Mucosa of descending colon (tissue), 3 donors: Measurements from ENCODE around the gene PHAX. TPM values are rescaled to one million over a fixed set of nuclear protein-coding genes. Genes with fewer than 3 reads are reported as not detected.
"Not testable (repeated sequence)": the region's sequence is repeated elsewhere in the genome, so short reads cannot be mapped to it uniquely, and the experiment has no call there.

ENCODE experiments used
- ATAC-seq: fragments of 200-7000 bp; cut with Tn5 transposase; one replicate; pipeline ENCODE4 v1.9.1; 2020; ENCODE audit warnings: mild to moderate bottlenecking, moderate library complexity
- DNase-seq, 3 donors: peaks; one replicate each; pipeline ENCODE4 v3.0.0-alpha.2; 2020
- H3K36me3 ChIP-seq: fragments of 200-600 bp; one replicate; pipeline ENCODE4 v1.8.0; 2021; ENCODE audit warnings: low read depth, mild to moderate bottlenecking
- H3K4me1 ChIP-seq: fragments of 200-600 bp; one replicate; pipeline ENCODE4 v1.8.0; 2021; ENCODE audit warnings: low read depth, mild to moderate bottlenecking
- H3K4me3 ChIP-seq: fragments of 200-600 bp; one replicate; pipeline ENCODE4 v1.8.0; 2021; ENCODE audit warnings: mild to moderate bottlenecking
- H3K9me3 ChIP-seq: fragments of 200-600 bp; one replicate; pipeline ENCODE4 v1.8.0; 2021; ENCODE audit warnings: mild to moderate bottlenecking
- CTCF ChIP-seq: fragments of 200-600 bp; IDR thresholded peaks from one replicate; pipeline ENCODE4 v1.8.0; 2022; ENCODE audit warnings: antibody characterized with exemption, mild to moderate bottlenecking
- intact Hi-C, 2 donors: fragments of 100-400 bp; cut with DNase I in 1 of 2; cut with micrococcal nuclease in 1 of 2; formaldehyde crosslinking; loops; one replicate each; pipeline versions ENCODE4 v1.11.0 to v1.11.1; 2022; cut with DNase I, micrococcal nuclease
- total RNA-seq, 3 donors: library from RNA; stranded (reverse); fragmentation: NEBNext Ultra II Directional in 2 of 3; extraction: Animal tissue kit (Norgen Biotek cat#: 25700) in 2 of 3; gene quantifications; one replicate each; pipeline versions ENCODE4 v1.2.1 to v1.2.4, GENCODE V29; 2021 to 2023
- donor health status: DM: no; HTN: no; CAD: no; lungs with moderate emphysema.
- donor health status: DM: no; HTN: no; CAD: no.
- donor health status: DM: no; HTN: yes; CAD: no.

PHAX gene
- total RNA-seq, 3 donors from 2014 or later: 30.8 to 43.3 (median 34.0) TPM

- ATAC-seq (no peak), DNase-seq (no peak)
- Histone ChIP-seq H3K4me1 (peaks cover 2% of the 10 kb centered on the region), H3K36me3 (no peaks in the 10 kb centered on the region), H3K4me3 (no peak overlapping the region), H3K9me3 (peaks cover 7% of the 10 kb centered on the region)
- TF ChIP-seq CTCF: no peak
- intact Hi-C loops: no loop called here
Observed at GRCh38 chr5:126641387-126641786, 40.6 kb downstream of the PHAX start.

GRCh38 chr5:126645132-126645531, 44.4 kb downstream of the PHAX start:
- Histone ChIP-seq H3K4me3 (no peak overlapping the region), H3K36me3 (no peaks in the 10 kb centered on the region), H3K4me1 (peaks cover 21% of the 10 kb centered on the region), H3K9me3 (peaks cover 7% of the 10 kb centered on the region)
- TF ChIP-seq CTCF: no peak
- DNase-seq (no peak), ATAC-seq (no peak)
- intact Hi-C loops: no loop called here

GRCh38 chr5:126647071-126647470, 46.3 kb downstream of the PHAX start:
- intact Hi-C loops: no loop called here
- Histone ChIP-seq H3K36me3 (no peaks in the 10 kb centered on the region), H3K9me3 (peaks cover 7% of the 10 kb centered on the region), H3K4me3 (no peak overlapping the region), H3K4me1 (peaks cover 30% of the 10 kb centered on the region)
- ATAC-seq (peak; percentile 74), DNase-seq (peak in 1 of 3 donors; percentile 78)
- TF ChIP-seq CTCF: no peak

GRCh38 chr5:126648471-126648870, 47.7 kb downstream of the PHAX start:
- intact Hi-C loops: no loop called here
- Histone ChIP-seq H3K36me3 (no peaks in the 10 kb centered on the region), H3K9me3 (peaks cover 7% of the 10 kb centered on the region), H3K4me1 (peaks cover 30% of the 10 kb centered on the region), H3K4me3 (no peak overlapping the region)
- no peak for TF ChIP-seq CTCF
- ATAC-seq (peak; percentile 17), DNase-seq (no peak)

GRCh38 chr5:126649057-126649456, 48.3 kb downstream of the PHAX start:
- peak in 2 of 3 donors; percentile 63 to 77 for DNase-seq
- H3K9me3 ChIP-seq, H3K36me3 ChIP-seq, H3K4me3 ChIP-seq, intact Hi-C loops: not testable (repeated sequence)
- ATAC-seq: peak; percentile 89
- peaks cover 30% of the 10 kb centered on the region for H3K4me1 ChIP-seq

- DNase-seq, H3K36me3 ChIP-seq, intact Hi-C loops, H3K4me3 ChIP-seq, H3K9me3 ChIP-seq: not testable (repeated sequence)
- peaks cover 31% of the 10 kb centered on the region for H3K4me1 ChIP-seq
- peak; percentile 53 for ATAC-seq
Observed at GRCh38 chr5:126649709-126650108, 49.0 kb downstream of the PHAX start.

GRCh38 chr5:126650463-126650862, 49.7 kb downstream of the PHAX start:
- H3K9me3 ChIP-seq: peaks cover under 1% of the 10 kb centered on the region
- TF ChIP-seq CTCF: no peak
- DNase-seq (no peak), ATAC-seq (no peak)
- no peak overlapping the region for H3K4me3 ChIP-seq
- peaks cover 36% of the 10 kb centered on the region for H3K4me1 ChIP-seq
- intact Hi-C loops: no loop called here
- H3K36me3 ChIP-seq: no peaks in the 10 kb centered on the region
